ENCODE measurements around the gene TBX4.

DNA sequence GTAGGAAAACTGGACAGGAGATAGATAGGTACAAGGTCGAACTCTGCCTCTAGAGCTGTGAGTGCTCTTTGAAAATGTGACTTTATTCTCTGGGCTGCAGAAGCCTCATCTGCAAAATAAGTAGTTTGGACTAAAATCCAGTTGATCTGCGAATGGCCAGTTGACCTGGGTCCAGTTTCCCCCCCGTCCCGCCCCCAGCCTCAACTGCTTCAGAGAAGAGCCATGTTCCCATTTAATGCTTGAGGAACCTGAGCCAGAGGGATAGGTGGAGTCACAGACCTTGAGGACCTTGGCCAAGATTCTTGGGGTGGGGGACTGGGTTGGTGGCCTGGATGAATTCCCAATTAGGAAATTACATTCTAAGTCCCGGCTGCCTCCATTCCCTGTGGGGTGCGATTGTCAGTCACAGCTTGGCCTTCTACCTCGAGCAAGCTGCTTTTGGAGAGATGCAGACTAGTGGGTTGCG, 38.5 kb upstream of the TBX4 start:
- TF ChIP-seq, protein P1, sequence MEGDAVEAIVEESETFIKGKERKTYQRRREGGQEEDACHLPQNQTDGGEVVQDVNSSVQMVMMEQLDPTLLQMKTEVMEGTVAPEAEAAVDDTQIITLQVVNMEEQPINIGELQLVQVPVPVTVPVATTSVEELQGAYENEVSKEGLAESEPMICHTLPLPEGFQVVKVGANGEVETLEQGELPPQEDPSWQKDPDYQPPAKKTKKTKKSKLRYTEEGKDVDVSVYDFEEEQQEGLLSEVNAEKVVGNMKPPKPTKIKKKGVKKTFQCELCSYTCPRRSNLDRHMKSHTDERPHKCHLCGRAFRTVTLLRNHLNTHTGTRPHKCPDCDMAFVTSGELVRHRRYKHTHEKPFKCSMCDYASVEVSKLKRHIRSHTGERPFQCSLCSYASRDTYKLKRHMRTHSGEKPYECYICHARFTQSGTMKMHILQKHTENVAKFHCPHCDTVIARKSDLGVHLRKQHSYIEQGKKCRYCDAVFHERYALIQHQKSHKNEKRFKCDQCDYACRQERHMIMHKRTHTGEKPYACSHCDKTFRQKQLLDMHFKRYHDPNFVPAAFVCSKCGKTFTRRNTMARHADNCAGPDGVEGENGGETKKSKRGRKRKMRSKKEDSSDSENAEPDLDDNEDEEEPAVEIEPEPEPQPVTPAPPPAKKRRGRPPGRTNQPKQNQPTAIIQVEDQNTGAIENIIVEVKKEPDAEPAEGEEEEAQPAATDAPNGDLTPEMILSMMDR (IDR thresholded peaks at IDR 0.05) = no peak
- TF ChIP-seq JUNB (IDR thresholded peaks at IDR 0.05) (no peak), RFX5 (IDR thresholded peaks at IDR 0.05) (no peak), FOSL2 (IDR thresholded peaks at IDR 0.05) (no peak), FOSL2 (CRISPR knock-in tag; IDR thresholded peaks at IDR 0.05) (no peak), RAD21 (conservative IDR thresholded peaks at IDR 0.05 in 1 of 2, IDR thresholded peaks at IDR 0.05 in 1 of 2) (no peak), ZFP36 (IDR thresholded peaks at IDR 0.05; ENCODE audit: borderline replicate concordance, partially characterized antibody) (no peak), ESRRA (IDR thresholded peaks at IDR 0.05; ENCODE audit: borderline replicate concordance, low read length) (no peak), RNF2 (IDR thresholded peaks at IDR 0.05; ENCODE audit: borderline replicate concordance, low read depth) (no peak), POLR2A (IDR thresholded peaks at IDR 0.05; ENCODE audit: low read length) (no peak), EP300 (IDR thresholded peaks at IDR 0.05) (no peak)
- TF ChIP-seq, protein P2, sequence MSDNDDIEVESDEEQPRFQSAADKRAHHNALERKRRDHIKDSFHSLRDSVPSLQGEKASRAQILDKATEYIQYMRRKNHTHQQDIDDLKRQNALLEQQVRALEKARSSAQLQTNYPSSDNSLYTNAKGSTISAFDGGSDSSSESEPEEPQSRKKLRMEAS (IDR thresholded peaks at IDR 0.05) = no peak

Data from A549 (cell line).